Sciatic nerve (tissue), 2 donors: ENCODE measurements around the gene RPL18A. TPM values are rescaled to one million over a fixed set of nuclear protein-coding genes. Genes with fewer than 3 reads are reported as not detected.
"Not testable (repeated sequence)": the region's sequence is repeated elsewhere in the genome, so short reads cannot be mapped to it uniquely, and the experiment has no call there.

Experiments used
- ATAC-seq: fragments of 200-7000 bp; cut with Tn5 transposase; one replicate; pipeline ENCODE4 v1.9.1; 2020; ENCODE audit warnings: mild to moderate bottlenecking, moderate library complexity
- DNase-seq: peaks from one replicate; pipeline ENCODE4 v3.0.0-alpha.2; 2020; ENCODE audit warnings: low spot score
- intact Hi-C: fragments of 100-400 bp; cut with DNase I; formaldehyde crosslinking; loops from one replicate; pipeline ENCODE4 v1.14.2; 2022
- total RNA-seq: library from RNA; stranded (reverse); fragmentation: NEBNext Ultra II Directional; extraction: Animal tissue kit (Norgen Biotek cat#: 25700); gene quantifications from one replicate; pipeline ENCODE4 v1.2.1, GENCODE V29; 2021
- donor health status: DM: no; HTN: no; CAD: no.
- donor health status: DM: no; HTN: no; CAD: no.

Gene RPL18A
- total RNA-seq, 1 donor from 2014 or later: 1,112 TPM

GRCh38 chr19:17887221-17887620 lies 27.5 kb downstream of the RPL18A start:
- intact Hi-C loops, ATAC-seq, DNase-seq: not testable (repeated sequence)

GRCh38 chr19:17888260-17888659 lies 28.6 kb downstream of the RPL18A start:
- ATAC-seq (no peak), DNase-seq (no peak)
- intact Hi-C loops: no loop called here

- intact Hi-C loops: no loop called here
- no peak for DNase-seq
These were observed 30.0 kb downstream of the RPL18A start for GRCh38 chr19:17889609-17890214.

GRCh38 chr19:17893766-17894165 lies 34.1 kb downstream of the RPL18A start:
- ATAC-seq (no peak), DNase-seq (no peak)
- intact Hi-C loops: no loop called here

More at GRCh38 chr19:17889609-17890214, 30.0 kb downstream of the RPL18A start:
- no peak for ATAC-seq

GRCh38 chr19:17902701-17903100 lies 43.0 kb downstream of the RPL18A start:
- ATAC-seq (no peak), DNase-seq (no peak)
- intact Hi-C loops: no loop called here

- DNase-seq (no peak), ATAC-seq (no peak)
- intact Hi-C loops: loop anchor here (5.0 kb wide), 1 partner anchor 871 kb away; no protein-coding TSS in a partner anchor
These were observed 48.5 kb downstream of the RPL18A start for GRCh38 chr19:17908244-17908643.

GRCh38 chr19:17909003-17909732 lies 49.5 kb downstream of the RPL18A start:
- ATAC-seq (no peak), DNase-seq (no peak)
- intact Hi-C loops: loop anchor here (5.0 kb wide), 1 partner anchor 872 kb away; no protein-coding TSS in a partner anchor

- no peak for DNase-seq
- no peak for ATAC-seq
- intact Hi-C loops: no loop called here
These were observed 51.2 kb downstream of the RPL18A start for GRCh38 chr19:17910791-17911360.

Other genes with a start within 250 kb of the RPL18A start
- gene UNC13A, start 171.6 kb upstream of the RPL18A start, total RNA-seq: 0.13 TPM
- gene MAP1S, start 140.4 kb upstream of the RPL18A start, total RNA-seq: 55.8 TPM
- 6.1 TPM for gene FCHO1, start 108.4 kb upstream of the RPL18A start, total RNA-seq
- gene B3GNT3, start 64.8 kb upstream of the RPL18A start, total RNA-seq: 0.58 TPM
- not detected for gene INSL3, start 38.4 kb upstream of the RPL18A start, total RNA-seq
- gene JAK3, start 11.9 kb upstream of the RPL18A start, total RNA-seq: 18.4 TPM
- not detected for gene SLC5A5, start 12.0 kb downstream of the RPL18A start, total RNA-seq
- gene CCDC124, start 73.1 kb downstream of the RPL18A start, total RNA-seq: 55.1 TPM
- gene KCNN1, start 107.2 kb downstream of the RPL18A start, total RNA-seq: 1.4 TPM
- 38.2 TPM for gene ARRDC2, start 148.3 kb downstream of the RPL18A start, total RNA-seq
- gene IL12RB1, start 227.0 kb downstream of the RPL18A start, total RNA-seq: 2.1 TPM
- 20.1 TPM for gene MAST3, start 237.9 kb downstream of the RPL18A start, total RNA-seq